GM15510 (cell line): ENCODE results near the gene PSAPL1.

Experiments
- POLR2A ChIP-seq: IDR thresholded peaks from 3 replicates; pipeline ENCODE4 v1.6.1; 2011; ENCODE audit warnings: borderline replicate concordance; ENCODE audit not compliant: insufficient read length; ENCODE audit errors: extremely low read depth

PSAPL1 gene

GRCh38 chr4:7402526-7402925 lies 32.2 kb downstream of the PSAPL1 start:
- no peak for TF ChIP-seq POLR2A

GRCh38 chr4:7400671-7401298 lies 33.9 kb downstream of the PSAPL1 start:
- TF ChIP-seq POLR2A, result no peak

- no peak for TF ChIP-seq POLR2A
Measured at GRCh38 chr4:7399440-7400234, 35.1 kb downstream of the PSAPL1 start.

GRCh38 chr4:7398788-7399439 lies 35.8 kb downstream of the PSAPL1 start:
- no peak for TF ChIP-seq POLR2A

GRCh38 chr4:7398104-7398423 lies 36.7 kb downstream of the PSAPL1 start:
- TF ChIP-seq POLR2A, result no peak

- TF ChIP-seq POLR2A, result no peak
Measured at GRCh38 chr4:7397206-7398103, 37.3 kb downstream of the PSAPL1 start.

GRCh38 chr4:7396186-7396910 lies 38.4 kb downstream of the PSAPL1 start:
- TF ChIP-seq POLR2A, result no peak

- TF ChIP-seq POLR2A, result no peak
Measured at GRCh38 chr4:7395645-7396044, 39.1 kb downstream of the PSAPL1 start.

- no peak for TF ChIP-seq POLR2A
Measured at GRCh38 chr4:7394681-7395451, 39.9 kb downstream of the PSAPL1 start.

- TF ChIP-seq POLR2A, result no peak
Measured at GRCh38 chr4:7393601-7394575, 40.8 kb downstream of the PSAPL1 start.

- no peak for TF ChIP-seq POLR2A
Measured at GRCh38 chr4:7392438-7393421, 42.0 kb downstream of the PSAPL1 start.
